DMS79 (cell line): Measurements from ENCODE around the gene CEP85.

Source experiments
- DNase-seq: peaks from one replicate; lab custom pipeline; 2025; lab: John Stamatoyannopoulos, UW

The CEP85 gene

GRCh38 chr1:26277719-26278118, 43.7 kb downstream of the CEP85 start:
- DNase-seq: no peak

- no peak for DNase-seq
Measured at GRCh38 chr1:26278303-26278702, 44.3 kb downstream of the CEP85 start.

GRCh38 chr1:26278724-26279455, 44.9 kb downstream of the CEP85 start:
- no peak for DNase-seq

GRCh38 chr1:26279456-26280332, 45.7 kb downstream of the CEP85 start, which contains the start of gene SH3BGRL3:
Gene SH3BGRL3, plus strand, starts transcription at chr1:26280086. Its CDS starts 70 bp downstream, at chr1:26280156.
- DNase-seq: peak; percentile 67

GRCh38 chr1:26280333-26281042, 46.5 kb downstream of the CEP85 start:
- no peak for DNase-seq

GRCh38 chr1:26281091-26281958, 47.3 kb downstream of the CEP85 start:
- no peak for DNase-seq

GRCh38 chr1:26281971-26282370, 48.0 kb downstream of the CEP85 start:
- no peak for DNase-seq

GRCh38 chr1:26282401-26282918, 48.5 kb downstream of the CEP85 start:
- no peak for DNase-seq

GRCh38 chr1:26283279-26283853, 49.4 kb downstream of the CEP85 start:
- no peak for DNase-seq

GRCh38 chr1:26283871-26284596, 50.0 kb downstream of the CEP85 start:
- DNase-seq: no peak

GRCh38 chr1:26284597-26285347, 50.8 kb downstream of the CEP85 start:
- DNase-seq: no peak

- DNase-seq: no peak
Measured at GRCh38 chr1:26285366-26286063, 51.5 kb downstream of the CEP85 start.

GRCh38 chr1:26286064-26286416, 52.0 kb downstream of the CEP85 start:
- no peak for DNase-seq

GRCh38 chr1:26287033-26287711, 53.2 kb downstream of the CEP85 start:
- no peak for DNase-seq

GRCh38 chr1:26287811-26288210, 53.8 kb downstream of the CEP85 start:
- DNase-seq: no peak

- no peak for DNase-seq
Measured at GRCh38 chr1:26288311-26288941, 54.4 kb downstream of the CEP85 start.

GRCh38 chr1:26289158-26290059, 55.4 kb downstream of the CEP85 start:
- peak; percentile 75 for DNase-seq
